Esophagus muscularis mucosa (tissue), 4 donors: ENCODE results near the gene PHACTR3. TPM values are rescaled to one million over a fixed set of nuclear protein-coding genes. Genes with fewer than 3 reads are reported as not detected.

Source experiments
- DNase-seq: peaks from one replicate; pipeline ENCODE4 v3.0.0-alpha.2; 2017; ENCODE audit errors: extremely low spot score
- H3K27ac ChIP-seq, 4 donors: fragments of 200-600 bp; sonication (generic); replicated peaks in 1 of 4; 1 replicate in 3 of 4; 2 replicates in 1 of 4; pipeline ENCODE4 v1.5.1; 2016 to 2019; ENCODE audit warnings: mild to moderate bottlenecking in 1 of 4
- H3K27me3 ChIP-seq, 4 donors: fragments of 200-600 bp; sonication (generic); one replicate each; pipeline versions ENCODE4 v1.5.1 to v1.6.0; 2016 to 2019
- H3K36me3 ChIP-seq, 4 donors: fragments of 200-600 bp; sonication (generic); one replicate each; pipeline ENCODE4 v1.5.1; 2016 to 2019
- H3K4me1 ChIP-seq, 4 donors: fragments of 200-600 bp; sonication (generic); one replicate each; pipeline ENCODE4 v1.5.1; 2016 to 2019
- H3K4me3 ChIP-seq, 4 donors: fragments of 200-600 bp; sonication (generic); 1 replicate in 2 of 4; 2 replicates in 2 of 4; pipeline ENCODE4 v1.5.1; 2016 to 2019; ENCODE audit warnings: mild to moderate bottlenecking in 4 of 4, moderate library complexity in 1 of 4
- H3K9me3 ChIP-seq, 4 donors: fragments of 200-600 bp; sonication (generic); 1 replicate in 3 of 4; 2 replicates in 1 of 4; pipeline ENCODE4 v1.5.1; 2016 to 2019
- EP300 ChIP-seq: sonication (generic); formaldehyde crosslinking; IDR thresholded peaks from one replicate; pipeline ENCODE4 v1.6.1; 2017; ENCODE audit warnings: antibody characterized with exemption
- POLR2A ChIP-seq: fragments of 450-650 bp; IDR thresholded peaks from one replicate; pipeline ENCODE4 v1.6.1; 2017; ENCODE audit warnings: antibody characterized with exemption, moderate library complexity, mild to moderate bottlenecking, low read depth
- POLR2AphosphoS5 ChIP-seq, 2 donors: sonication (generic); formaldehyde crosslinking; IDR thresholded peaks; one replicate each; pipeline ENCODE4 v1.6.1; 2017; ENCODE audit warnings: antibody characterized with exemption in 2 of 2
- WGBS: methylation state at CpG from one replicate; pipeline ENCODE4 v1.1.5; 2018; 5-methylcytosine and 5-hydroxymethylcytosine counted together
- intact Hi-C: fragments of 100-400 bp; cut with DNase I; formaldehyde crosslinking; loops from one replicate; pipeline ENCODE4 v1.15.1; 2023
- total RNA-seq, 4 donors: library from RNA; depleted of rRNA; stranded (reverse); fragments of >200 nt; gene quantifications; one replicate each; pipeline versions ENCODE4 v1.1.0 to v1.2.1, GENCODE V29; 2016
- TF ChIP-seq, protein P1 (sequence below), 3 experiments: fragments of 200-600 bp in 2 of 3; fragments of 450-650 bp in 1 of 3; sonication (generic) in 2 of 3; IDR thresholded peaks; one replicate each; pipeline ENCODE4 v1.5.1; 2017 to 2019; ENCODE audit warnings: antibody characterized with exemption in 3 of 3, mild to moderate bottlenecking in 2 of 3, moderate library complexity in 1 of 3

PHACTR3 gene
- total RNA-seq, 4 donors from 2014 or later: 0.17 to 0.86 (median 0.56) TPM

DNA sequence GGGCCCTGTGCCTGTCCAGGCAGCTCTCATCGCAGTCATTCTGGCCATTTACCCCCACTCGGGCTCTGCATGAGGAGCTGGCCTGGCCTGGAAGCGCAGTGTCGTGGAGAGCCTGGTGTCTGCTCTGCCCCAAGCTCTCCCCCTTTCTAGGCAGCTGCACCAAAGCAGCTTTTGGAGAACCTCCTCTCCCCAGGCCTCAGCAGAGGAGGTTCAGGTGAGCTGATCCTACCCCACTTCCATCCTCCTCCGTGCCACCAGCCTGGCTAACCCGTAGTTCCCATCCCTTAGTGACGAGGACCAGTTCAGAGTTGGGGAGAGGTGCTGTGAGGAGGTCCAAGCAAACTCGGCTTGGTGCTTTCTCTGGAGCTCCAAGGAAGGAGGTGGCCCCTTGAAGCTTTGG, 30.5 kb upstream of the PHACTR3 start:
- Histone ChIP-seq H3K36me3 (no peaks in the 10 kb centered on the region), H3K27ac (no peak overlapping the region), H3K27me3 (peaks cover 0 to 86% (median 20%) of the 10 kb centered on the region in 4 donors), H3K9me3 (no peaks in the 10 kb centered on the region), H3K4me1 (peaks cover 0 to 25% (median 14%) of the 10 kb centered on the region in 4 donors), H3K4me3 (no peak overlapping the region)
- WGBS: 96% methylated on average over 8 of the region's 8 CpGs
- TF ChIP-seq POLR2AphosphoS5 (IDR thresholded peaks at IDR 0.05): no peak
- TF ChIP-seq EP300: no peak
- TF ChIP-seq, protein P1, sequence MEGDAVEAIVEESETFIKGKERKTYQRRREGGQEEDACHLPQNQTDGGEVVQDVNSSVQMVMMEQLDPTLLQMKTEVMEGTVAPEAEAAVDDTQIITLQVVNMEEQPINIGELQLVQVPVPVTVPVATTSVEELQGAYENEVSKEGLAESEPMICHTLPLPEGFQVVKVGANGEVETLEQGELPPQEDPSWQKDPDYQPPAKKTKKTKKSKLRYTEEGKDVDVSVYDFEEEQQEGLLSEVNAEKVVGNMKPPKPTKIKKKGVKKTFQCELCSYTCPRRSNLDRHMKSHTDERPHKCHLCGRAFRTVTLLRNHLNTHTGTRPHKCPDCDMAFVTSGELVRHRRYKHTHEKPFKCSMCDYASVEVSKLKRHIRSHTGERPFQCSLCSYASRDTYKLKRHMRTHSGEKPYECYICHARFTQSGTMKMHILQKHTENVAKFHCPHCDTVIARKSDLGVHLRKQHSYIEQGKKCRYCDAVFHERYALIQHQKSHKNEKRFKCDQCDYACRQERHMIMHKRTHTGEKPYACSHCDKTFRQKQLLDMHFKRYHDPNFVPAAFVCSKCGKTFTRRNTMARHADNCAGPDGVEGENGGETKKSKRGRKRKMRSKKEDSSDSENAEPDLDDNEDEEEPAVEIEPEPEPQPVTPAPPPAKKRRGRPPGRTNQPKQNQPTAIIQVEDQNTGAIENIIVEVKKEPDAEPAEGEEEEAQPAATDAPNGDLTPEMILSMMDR (IDR thresholded peaks at IDR 0.05): no peak
- no peak for DNase-seq
- intact Hi-C loops: no loop called here

DNA sequence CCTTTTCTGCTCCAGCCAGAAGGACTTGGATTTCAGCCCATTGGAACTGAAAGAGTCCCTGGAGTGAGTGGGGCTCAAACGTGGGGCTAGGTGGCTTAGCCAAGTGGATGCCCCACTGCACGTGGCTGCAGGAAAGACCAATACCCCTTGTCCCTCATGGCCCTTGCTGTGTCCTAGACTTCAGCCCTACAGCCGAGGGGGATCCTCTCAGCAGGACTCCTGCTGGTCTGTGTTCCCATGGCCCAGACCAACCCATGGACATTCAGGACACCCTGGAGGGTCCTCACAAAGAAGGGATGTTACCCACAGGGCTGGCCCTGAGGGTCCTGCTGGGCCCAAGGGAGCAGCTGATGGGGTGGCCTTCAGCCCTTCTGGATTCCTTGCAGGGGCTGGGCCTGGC, 30.0 kb upstream of the PHACTR3 start:
- Histone ChIP-seq H3K36me3 (no peaks in the 10 kb centered on the region), H3K27ac (no peak overlapping the region), H3K4me1 (peaks cover 0 to 25% (median 14%) of the 10 kb centered on the region in 4 donors), H3K4me3 (no peak overlapping the region), H3K27me3 (peaks cover 0 to 86% (median 20%) of the 10 kb centered on the region in 4 donors), H3K9me3 (no peaks in the 10 kb centered on the region)
- WGBS: no CpG with 5 or more reads among the region's 3 CpGs
- DNase-seq: no peak
- intact Hi-C loops: no loop called here
- TF ChIP-seq POLR2A (no peak), EP300 (no peak), POLR2AphosphoS5 (IDR thresholded peaks at IDR 0.05) (no peak)
- TF ChIP-seq, protein P1 (IDR thresholded peaks at IDR 0.05): no peak

DNA sequence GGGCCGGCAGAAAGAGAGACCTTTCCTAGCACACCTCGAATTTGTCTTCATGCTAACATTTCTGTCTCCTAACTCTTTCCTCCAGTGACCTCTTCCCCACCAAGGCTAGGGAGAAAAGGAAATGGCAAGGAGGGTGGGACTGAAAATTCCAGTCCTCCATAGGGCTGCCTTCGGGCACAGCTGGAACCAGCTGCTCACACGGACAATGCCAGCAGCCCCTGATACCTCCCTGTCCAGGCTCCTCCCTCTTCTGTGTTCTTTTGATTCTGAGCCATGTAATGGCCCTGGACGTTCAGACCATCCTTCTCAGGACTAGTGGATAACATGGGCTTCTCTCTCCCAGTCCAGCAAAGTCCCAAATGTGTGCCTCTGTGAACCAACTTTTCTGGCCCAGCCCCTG, 29.1 kb upstream of the PHACTR3 start:
- Histone ChIP-seq H3K27me3 (peaks cover 0 to 88% (median 20%) of the 10 kb centered on the region in 4 donors), H3K27ac (no peak overlapping the region), H3K4me1 (peaks cover 0 to 25% (median 16%) of the 10 kb centered on the region in 4 donors), H3K36me3 (no peaks in the 10 kb centered on the region), H3K4me3 (no peak overlapping the region), H3K9me3 (no peaks in the 10 kb centered on the region)
- TF ChIP-seq POLR2AphosphoS5 (IDR thresholded peaks at IDR 0.05): no peak
- no peak for TF ChIP-seq POLR2A
- TF ChIP-seq EP300: no peak
- TF ChIP-seq, protein P1 (IDR thresholded peaks at IDR 0.05): no peak
- WGBS: 62% methylated on average over 5 of the region's 5 CpGs
- intact Hi-C loops: no loop called here
- DNase-seq: no peak

DNA sequence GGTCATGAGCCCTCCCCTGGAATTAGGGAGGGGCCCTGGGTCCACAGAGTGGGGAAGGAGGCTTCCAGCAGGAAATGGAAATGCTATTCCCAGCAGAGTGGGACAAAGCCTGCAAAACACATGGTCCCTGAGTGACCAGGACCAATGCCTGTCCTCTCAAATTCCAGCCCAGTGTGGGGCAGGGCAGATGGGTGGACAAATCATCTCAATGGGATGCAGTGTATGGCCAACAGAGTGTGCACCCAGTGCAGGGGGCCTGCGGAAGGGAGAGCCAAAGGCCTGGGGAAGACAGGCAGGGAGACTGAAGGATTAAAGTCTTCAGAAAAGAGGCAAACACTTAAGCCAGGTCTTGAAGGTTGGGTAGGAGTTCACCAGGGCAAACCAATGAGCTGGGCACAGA, 28.7 kb upstream of the PHACTR3 start:
- H3K4me1 ChIP-seq: peaks cover 0 to 25% (median 16%) of the 10 kb centered on the region in 4 donors
- no peaks in the 10 kb centered on the region for H3K36me3 ChIP-seq
- TF ChIP-seq POLR2AphosphoS5 (IDR thresholded peaks at IDR 0.05): no peak
- no peak for TF ChIP-seq EP300
- TF ChIP-seq, protein P1 (IDR thresholded peaks at IDR 0.05): no peak
- TF ChIP-seq POLR2A: no peak
- H3K27ac ChIP-seq: no peak overlapping the region
- H3K27me3 ChIP-seq: peaks cover 0 to 90% (median 20%) of the 10 kb centered on the region in 4 donors
- no peak for DNase-seq
- intact Hi-C loops: no loop called here
- H3K4me3 ChIP-seq: no peak overlapping the region
- WGBS: 73% methylated on average over 1 of the region's 1 CpG
- H3K9me3 ChIP-seq: no peaks in the 10 kb centered on the region
